Neural progenitor cell (in vitro differentiated cells): ENCODE data around the gene CCR6. TPM values are rescaled to one million over a fixed set of nuclear protein-coding genes. Genes with fewer than 3 reads are reported as not detected.

Source experiments
- DNase-seq: peaks from one replicate; pipeline ENCODE4 v3.0.0-alpha.2; 2016; ENCODE audit warnings: low spot score
- H2AFZ ChIP-seq: fragments of 200-600 bp; sonication (generic); replicated peaks from 2 replicates; pipeline ENCODE4 v1.6.1; 2016; ENCODE audit warnings: antibody characterized with exemption
- H3F3A ChIP-seq: fragments of 200-600 bp; sonication (generic); 2 replicates; pipeline ENCODE4 v1.6.1; 2016; ENCODE audit warnings: antibody characterized with exemption, low read depth
- H3K27ac ChIP-seq: fragments of 200-600 bp; sonication (generic); 2 replicates; pipeline ENCODE4 v1.5.1; 2016; ENCODE audit warnings: mild to moderate bottlenecking
- H3K27me3 ChIP-seq: fragments of 200-600 bp; sonication (generic); 2 replicates; pipeline ENCODE4 v1.6.1; 2016; ENCODE audit warnings: mild to moderate bottlenecking, moderate library complexity
- H3K36me3 ChIP-seq: fragments of 200-600 bp; sonication (generic); 2 replicates; pipeline ENCODE4 v1.5.1; 2016
- H3K4me1 ChIP-seq: fragments of 200-600 bp; sonication (generic); 2 replicates; pipeline ENCODE4 v1.6.1; 2016; ENCODE audit warnings: mixed run types
- H3K4me2 ChIP-seq: fragments of 200-600 bp; sonication (generic); 2 replicates; pipeline ENCODE4 v1.6.1; 2016
- H3K4me3 ChIP-seq: fragments of 200-600 bp; sonication (generic); 2 replicates; pipeline ENCODE4 v1.5.1; 2016
- H3K79me2 ChIP-seq: fragments of 200-600 bp; sonication (generic); 2 replicates; pipeline ENCODE4 v1.6.1; 2016; ENCODE audit warnings: low read depth
- H3K9ac ChIP-seq: fragments of 200-600 bp; sonication (generic); 2 replicates; pipeline ENCODE4 v1.6.1; 2016
- H3K9me3 ChIP-seq: fragments of 200-600 bp; sonication (generic); 2 replicates; pipeline ENCODE4 v1.5.1; 2016; ENCODE audit warnings: low read depth
- H4K20me1 ChIP-seq: fragments of 200-600 bp; sonication (generic); 2 replicates; pipeline ENCODE4 v1.6.1; 2016; ENCODE audit warnings: low read depth
- H3K27ac Mint-ChIP-seq: 3 replicates; pipeline ENCODE4 v1.8.0; 2021; ENCODE audit warnings: mixed read lengths
- H3K27me3 Mint-ChIP-seq: 2 replicates; pipeline ENCODE4 v1.8.0; 2022; ENCODE audit warnings: low read depth, mild to moderate bottlenecking, inconsistent platforms, moderate library complexity, mixed read lengths; ENCODE audit not compliant: insufficient read depth
- H3K36me3 Mint-ChIP-seq: 3 replicates; pipeline ENCODE4 v1.8.0; 2021; ENCODE audit warnings: mixed read lengths
- H3K4me1 Mint-ChIP-seq: 3 replicates; pipeline ENCODE4 v1.8.0; 2021; ENCODE audit warnings: mixed read lengths
- H3K4me3 Mint-ChIP-seq: 3 replicates; pipeline ENCODE4 v1.8.0; 2021; ENCODE audit warnings: mild to moderate bottlenecking, moderate library complexity, mixed read lengths
- H3K9me3 Mint-ChIP-seq: 3 replicates; pipeline ENCODE4 v1.8.0; 2020; ENCODE audit warnings: mixed read lengths
- CTCF ChIP-seq: fragments of 200-600 bp; sonication (generic); IDR thresholded peaks from 2 replicates; pipeline ENCODE4 v1.5.1; 2017; ENCODE audit warnings: antibody characterized with exemption, mild to moderate bottlenecking
- EZH2 ChIP-seq: fragments of 200-600 bp; sonication (generic); IDR thresholded peaks from 2 replicates; pipeline ENCODE4 v1.6.1; 2017; ENCODE audit warnings: antibody characterized with exemption, mild to moderate bottlenecking, moderate library complexity
- EZH2phosphoT487 ChIP-seq: fragments of 200-600 bp; sonication (generic); IDR thresholded peaks from 2 replicates; pipeline ENCODE4 v1.6.1; 2017; ENCODE audit warnings: antibody characterized with exemption
- total RNA-seq: library from RNA; depleted of rRNA; stranded (reverse); fragments of >200 nt; gene quantifications from 2 replicates; pipeline ENCODE4 v1.2.3, GENCODE V29; 2015; ENCODE audit warnings: low replicate concordance

Gene CCR6
- total RNA-seq, 1 donor from 2014 or later, result not detected

GRCh38 chr6:167141667-167142432 is 19.0 kb downstream of the CCR6 start:
- Histone ChIP-seq H3K27me3 (peaks cover 10% of the 10 kb centered on the region), H3K4me2 (no peak overlapping the region), H3K36me3 (no peaks in the 10 kb centered on the region), H3K9ac (no peak overlapping the region), H4K20me1 (no peaks in the 10 kb centered on the region), H2AFZ (no peak overlapping the region), H3K27ac (no peak overlapping the region), H3K4me1 (peaks cover 24% of the 10 kb centered on the region), H3K9me3 (no peaks in the 10 kb centered on the region), H3K79me2 (no peaks in the 10 kb centered on the region), H3F3A (peaks cover 15% of the 10 kb centered on the region), H3K4me3 (no peak overlapping the region)
- DNase-seq, result peak; percentile 76
- no peak for TF ChIP-seq EZH2
- no peak for TF ChIP-seq EZH2phosphoT487
- peak; percentile 82 for TF ChIP-seq CTCF
- H3K27me3 Mint-ChIP-seq, result peaks cover 9% of the 10 kb centered on the region
- no peaks in the 10 kb centered on the region for H3K36me3 Mint-ChIP-seq
- peaks cover 33% of the 10 kb centered on the region for H3K4me1 Mint-ChIP-seq
- H3K9me3 Mint-ChIP-seq, result peaks cover 2% of the 10 kb centered on the region
- no peak overlapping the region for H3K27ac Mint-ChIP-seq
- H3K4me3 Mint-ChIP-seq, result peak overlapping the region; percentile 15

- Histone ChIP-seq H3K9me3 (no peaks in the 10 kb centered on the region), H3K79me2 (no peaks in the 10 kb centered on the region), H3K4me3 (no peak overlapping the region), H3K36me3 (no peaks in the 10 kb centered on the region), H3K9ac (no peak overlapping the region), H4K20me1 (no peaks in the 10 kb centered on the region), H3K4me2 (no peak overlapping the region), H2AFZ (no peak overlapping the region), H3K27ac (no peak overlapping the region), H3K4me1 (peaks cover 29% of the 10 kb centered on the region), H3K27me3 (peaks cover 14% of the 10 kb centered on the region), H3F3A (peaks cover 21% of the 10 kb centered on the region)
- TF ChIP-seq EZH2phosphoT487 (no peak), EZH2 (no peak), CTCF (no peak)
- Mint-ChIP-seq H3K9me3 (peaks cover 2% of the 10 kb centered on the region), H3K4me1 (peaks cover 39% of the 10 kb centered on the region), H3K4me3 (peak overlapping the region; percentile 15), H3K36me3 (no peaks in the 10 kb centered on the region), H3K27me3 (peaks cover 9% of the 10 kb centered on the region), H3K27ac (no peak overlapping the region)
- no peak for DNase-seq
Observed at GRCh38 chr6:167142433-167142761, 19.5 kb downstream of the CCR6 start.

GRCh38 chr6:167143041-167143440 is 20.1 kb downstream of the CCR6 start:
- H3K27ac ChIP-seq, result no peak overlapping the region
- TF ChIP-seq EZH2 (no peak), CTCF (no peak), EZH2phosphoT487 (no peak)
- no peak overlapping the region for H3K9ac ChIP-seq
- H3K36me3 ChIP-seq, result no peaks in the 10 kb centered on the region
- no peaks in the 10 kb centered on the region for H3K79me2 ChIP-seq
- peaks cover 26% of the 10 kb centered on the region for H3F3A ChIP-seq
- H3K36me3 Mint-ChIP-seq, result no peaks in the 10 kb centered on the region
- H3K27ac Mint-ChIP-seq, result no peak overlapping the region
- no peak overlapping the region for H3K4me2 ChIP-seq
- peaks cover 2% of the 10 kb centered on the region for H3K9me3 Mint-ChIP-seq
- H3K9me3 ChIP-seq, result no peaks in the 10 kb centered on the region
- no peaks in the 10 kb centered on the region for H4K20me1 ChIP-seq
- no peak for DNase-seq
- no peak overlapping the region for H2AFZ ChIP-seq
- H3K4me3 ChIP-seq, result no peak overlapping the region
- H3K27me3 Mint-ChIP-seq, result peaks cover 9% of the 10 kb centered on the region
- H3K4me1 ChIP-seq, result peaks cover 29% of the 10 kb centered on the region
- H3K4me1 Mint-ChIP-seq, result peaks cover 39% of the 10 kb centered on the region
- no peak overlapping the region for H3K4me3 Mint-ChIP-seq
- peaks cover 18% of the 10 kb centered on the region for H3K27me3 ChIP-seq
